Activated effector memory CD4-positive, alpha-beta T cell treated with anti-CD3 and anti-CD28 coated beads, Interleukin-2, amount 50 U/mL, for 16 hours (primary cell): ENCODE data around the gene MED26.
A peak's percentile ranks its signal among the peaks of the same experiment; 100 is the strongest.

Source experiments
- DNase-seq: peaks from one replicate; pipeline ENCODE4 v3.0.0-alpha.2; 2020

MED26 gene

GRCh38 chr19:16587833-16588823 is 39.9 kb downstream of the MED26 start:
- peak; percentile 83 for DNase-seq

- peak; percentile 84 for DNase-seq
Measured at GRCh38 chr19:16586991-16587832, 40.8 kb downstream of the MED26 start.

- DNase-seq, result no peak
Measured at GRCh38 chr19:16586477-16586871, 41.5 kb downstream of the MED26 start.

GRCh38 chr19:16585808-16586476 is 42.1 kb downstream of the MED26 start:
- DNase-seq, result peak; percentile 75

GRCh38 chr19:16585094-16585801 is 42.8 kb downstream of the MED26 start:
- DNase-seq, result peak; percentile 66

GRCh38 chr19:16584248-16585093 is 43.5 kb downstream of the MED26 start:
- peak; percentile 95 for DNase-seq

GRCh38 chr19:16582486-16583261 is 45.3 kb downstream of the MED26 start:
- DNase-seq, result no peak

GRCh38 chr19:16581971-16582343 is 46.0 kb downstream of the MED26 start:
- DNase-seq, result no peak

GRCh38 chr19:16581145-16581970 is 46.6 kb downstream of the MED26 start:
- DNase-seq, result no peak

GRCh38 chr19:16579381-16579780 is 48.6 kb downstream of the MED26 start:
- DNase-seq, result no peak

- DNase-seq, result no peak
Measured at GRCh38 chr19:16577531-16577985, 50.4 kb downstream of the MED26 start.

- DNase-seq, result no peak
Measured at GRCh38 chr19:16576690-16577530, 51.1 kb downstream of the MED26 start.

- DNase-seq, result no peak
Measured at GRCh38 chr19:16575861-16576689, 51.9 kb downstream of the MED26 start.

GRCh38 chr19:16575282-16575681 is 52.7 kb downstream of the MED26 start:
- DNase-seq, result no peak

GRCh38 chr19:16573925-16574324 is 54.1 kb downstream of the MED26 start:
- DNase-seq, result no peak

GRCh38 chr19:16573296-16573695 is 54.7 kb downstream of the MED26 start:
- no peak for DNase-seq

GRCh38 chr19:16572332-16573211 is 55.4 kb downstream of the MED26 start, which contains the start of gene SLC35E1:
SLC35E1 (minus strand) TSS chr19:16572415; CDS start chr19:16572364, 51 bp downstream.
- peak; percentile 97 for DNase-seq
